GM21786 (cell line): Measurements from ENCODE around the gene DVL1.

Experiments used
- ATAC-seq: cut with Tn5 transposase; IDR thresholded peaks from one replicate; pipeline ENCODE4 v1.9.1; 2021; ENCODE audit not compliant: unreplicated experiment

DVL1 gene

DNA sequence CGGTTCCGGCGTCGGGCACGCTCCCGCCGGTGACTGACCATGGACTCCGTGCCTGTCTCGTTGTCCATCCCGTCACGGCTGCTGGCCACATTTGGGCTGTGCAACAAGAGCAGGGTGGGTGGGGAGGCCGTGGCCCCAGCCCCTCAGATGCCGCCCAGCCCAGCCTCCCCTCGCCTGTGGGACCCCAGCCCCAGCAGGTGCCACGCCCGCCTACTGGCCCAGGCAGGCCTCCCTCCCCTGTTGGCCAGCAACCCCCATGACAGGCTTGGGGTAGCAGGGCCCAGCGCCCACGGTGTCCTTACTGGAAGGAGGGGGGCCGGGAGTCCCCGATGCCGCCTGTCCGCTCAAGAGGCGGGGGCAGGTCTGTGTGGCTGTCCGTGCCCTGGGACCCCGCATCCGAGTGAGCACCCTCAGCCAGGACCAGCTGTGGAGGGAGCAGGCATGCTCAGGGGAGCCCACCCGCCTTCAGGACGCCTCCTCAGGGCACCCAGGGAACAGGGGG lies 7.1 kb downstream of the DVL1 start:
- ATAC-seq: no peak

DNA sequence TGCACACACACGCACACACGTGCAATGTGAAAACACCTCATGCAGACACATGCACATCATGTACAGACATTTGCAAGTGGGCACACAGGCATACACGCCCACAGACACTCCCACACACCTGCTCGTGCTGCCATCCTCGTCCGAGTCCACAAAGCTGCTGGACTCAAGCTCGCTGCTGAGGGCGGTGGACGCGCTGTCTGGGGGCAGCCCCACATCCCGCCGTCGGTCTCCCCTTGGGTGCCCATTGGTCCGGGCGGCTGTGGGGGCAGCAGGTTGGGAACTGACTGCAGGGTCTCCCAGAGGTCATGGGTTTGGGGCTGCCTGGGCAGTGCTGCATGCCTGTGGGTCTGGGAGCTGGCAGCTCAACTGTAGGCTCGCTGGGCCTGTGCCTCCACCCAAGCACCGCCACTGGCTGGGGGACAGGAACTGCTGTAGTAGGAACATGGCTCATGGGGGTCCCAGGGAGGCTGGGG lies 7.6 kb downstream of the DVL1 start:
- no peak for ATAC-seq

DNA sequence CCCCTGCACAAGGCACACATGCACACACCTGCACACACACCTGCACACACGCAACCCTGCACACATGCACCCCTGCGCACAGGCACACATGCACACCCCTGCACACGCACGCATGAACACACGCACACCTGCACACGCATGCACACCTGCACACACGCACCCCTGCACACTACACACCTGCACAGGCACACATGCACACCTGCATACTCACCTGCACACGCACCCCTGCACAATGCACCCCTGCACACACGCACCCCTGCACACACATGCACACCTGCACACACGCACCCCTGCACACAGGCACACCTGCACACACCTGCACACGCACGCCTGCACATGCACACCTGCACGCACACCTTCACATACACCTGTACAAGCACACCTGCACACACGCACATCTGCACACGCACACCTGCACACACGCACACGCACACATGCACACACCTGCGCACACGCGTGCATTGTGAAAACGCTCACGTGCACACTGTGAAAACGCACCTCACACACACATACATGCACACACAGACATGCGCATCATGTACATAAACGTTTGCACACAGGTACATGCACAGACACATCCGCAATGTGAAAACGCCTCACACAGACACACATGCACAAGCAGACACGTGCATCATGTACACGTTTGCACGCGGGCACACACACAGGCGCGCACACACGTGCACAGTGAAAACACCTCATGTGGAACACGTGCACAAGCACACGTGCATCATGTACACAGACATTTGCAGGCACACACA lies 8.2 kb downstream of the DVL1 start:
- no peak for ATAC-seq

DNA sequence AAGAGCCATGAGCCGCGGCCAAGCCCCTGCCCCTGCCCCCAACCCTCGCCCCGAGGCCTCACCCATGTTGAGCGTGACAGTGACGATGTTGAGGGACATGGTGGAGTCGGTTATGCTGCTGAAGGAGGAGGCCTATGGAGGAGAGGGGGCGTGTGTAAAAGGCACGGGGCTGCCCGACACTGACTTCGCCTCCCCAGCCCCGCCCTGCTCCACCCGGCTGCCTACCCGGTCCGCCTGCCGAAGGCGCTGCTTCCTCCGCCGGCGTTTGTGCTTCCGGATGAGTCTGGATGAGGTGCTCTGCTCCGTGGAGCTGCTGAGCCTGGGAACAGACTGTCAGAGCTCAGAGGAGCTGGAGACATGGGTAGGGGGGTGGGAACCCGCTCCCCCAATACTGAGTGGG lies 9.0 kb downstream of the DVL1 start:
- no peak for ATAC-seq

DNA sequence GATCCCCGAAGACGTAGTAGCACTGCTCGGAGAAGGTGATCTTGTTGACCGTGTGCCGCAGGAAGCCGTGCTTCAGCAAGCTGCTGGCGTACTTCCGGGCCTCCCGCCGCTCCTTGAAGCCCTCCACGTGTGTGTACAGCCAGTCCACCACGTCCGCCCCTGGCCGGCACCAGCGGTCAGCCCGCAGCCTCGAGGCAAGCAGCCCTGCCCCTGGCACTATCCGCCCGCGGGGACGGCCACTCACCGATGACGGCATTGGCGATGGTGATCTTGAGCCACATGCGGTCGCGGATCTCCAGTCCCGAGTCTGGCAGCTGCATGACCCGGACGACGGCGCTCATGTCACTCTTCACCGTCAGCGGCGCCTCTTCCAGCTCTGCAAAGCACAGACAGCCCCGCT lies 10.9 kb downstream of the DVL1 start:
- ATAC-seq: no peak

DNA sequence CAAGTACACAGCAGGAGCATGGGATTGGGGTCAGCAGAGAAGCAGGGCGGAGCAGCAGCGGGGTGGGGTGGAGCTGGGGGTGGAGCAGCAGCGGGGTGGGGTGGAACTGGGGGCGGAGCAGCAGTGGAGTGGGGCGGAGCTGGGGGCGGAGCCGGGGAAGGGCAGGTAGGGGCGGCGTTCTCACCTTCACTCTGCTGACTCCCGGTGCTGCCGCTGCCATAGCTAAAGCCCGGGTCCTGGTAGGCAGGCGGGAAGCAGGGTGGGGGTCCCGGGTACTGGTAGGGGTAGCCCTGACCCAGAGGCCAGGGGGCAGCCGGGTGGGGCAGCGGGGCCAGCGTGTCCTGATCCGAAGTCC lies 11.4 kb downstream of the DVL1 start:
- no peak for ATAC-seq

DNA sequence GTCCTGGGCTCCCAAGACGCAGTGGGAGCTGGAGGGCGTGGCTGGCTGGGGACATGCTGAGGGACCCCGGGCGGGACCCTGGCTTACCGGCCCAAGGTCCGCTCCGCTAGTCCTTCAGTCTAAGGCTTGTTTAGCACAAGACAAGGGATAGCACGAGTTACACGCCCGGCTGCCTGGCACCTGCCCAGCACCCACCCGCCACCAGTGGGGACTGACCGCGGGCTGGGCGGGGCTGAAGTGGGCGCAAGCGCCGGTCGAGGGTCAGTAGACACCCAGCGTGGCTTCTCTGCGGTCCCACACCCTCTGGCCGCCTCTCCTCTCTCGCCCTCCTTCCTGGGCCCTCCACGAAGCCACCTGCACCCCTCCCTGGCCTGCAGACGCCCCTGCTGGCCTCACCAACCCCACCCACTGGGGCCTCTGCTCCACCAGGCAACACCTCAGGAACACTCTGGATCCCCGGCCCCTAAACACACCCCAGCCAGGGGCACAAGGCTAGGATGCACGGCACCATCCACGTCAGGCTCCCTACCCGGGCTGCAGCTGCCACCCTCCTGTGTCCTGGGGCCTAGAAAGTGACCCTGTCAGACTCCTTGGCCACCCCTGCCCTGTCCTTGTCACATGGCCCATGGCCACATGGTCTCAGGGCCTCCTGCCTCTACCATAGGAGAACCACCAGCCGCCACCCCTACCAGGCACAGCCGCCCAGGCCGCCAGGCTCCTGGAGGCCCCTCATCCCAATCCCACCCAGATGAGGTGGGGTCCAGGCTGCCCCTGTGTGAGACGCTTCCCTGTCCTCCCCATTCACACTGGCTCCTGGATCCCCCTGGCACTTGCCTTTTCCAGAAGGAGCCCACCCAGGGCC lies 12.1 kb downstream of the DVL1 start:
- no peak for ATAC-seq

DNA sequence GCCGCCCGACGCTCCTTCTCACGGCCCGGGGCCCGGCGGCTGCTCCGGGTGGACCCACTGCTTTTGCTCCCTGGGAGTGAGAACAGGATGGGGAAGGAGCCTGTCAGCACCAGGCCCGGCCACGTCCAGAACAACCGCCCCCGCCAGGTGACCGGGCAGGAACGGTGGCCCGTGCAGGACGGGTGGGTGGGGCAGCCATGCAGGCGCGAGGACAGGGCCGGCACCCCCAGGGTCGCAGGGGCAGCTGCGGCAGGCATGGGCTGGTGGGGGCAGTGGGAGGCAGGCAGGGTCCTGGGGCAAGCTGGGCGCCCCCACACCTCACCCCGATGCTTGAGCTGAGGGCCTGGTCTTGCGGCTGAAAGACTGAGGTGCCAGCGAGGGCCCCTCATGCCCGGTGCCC lies 12.8 kb downstream of the DVL1 start:
- ATAC-seq: no peak

DNA sequence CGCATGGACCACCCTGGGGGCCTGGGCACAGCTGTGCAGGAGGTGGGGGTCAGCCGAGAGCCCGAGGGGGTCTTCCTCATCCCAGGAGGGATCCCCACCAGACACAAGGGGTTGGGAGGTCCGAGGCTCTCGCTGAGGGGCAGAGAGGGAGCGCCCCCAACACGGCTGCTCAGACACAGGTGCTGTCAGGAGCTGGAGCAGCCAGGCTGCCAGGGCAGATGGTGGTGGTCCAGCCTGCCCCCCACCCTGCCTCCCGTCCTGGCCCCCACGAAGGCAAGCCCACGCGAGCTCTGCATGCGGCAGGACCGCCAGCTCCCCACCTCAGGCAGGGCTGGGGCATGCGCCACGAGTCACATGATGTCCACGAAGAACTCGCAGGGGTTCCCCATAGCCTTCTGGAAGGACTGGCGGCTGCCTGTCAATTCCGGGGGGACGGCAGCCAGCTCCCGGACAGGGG lies 13.4 kb downstream of the DVL1 start:
- no peak for ATAC-seq

DNA sequence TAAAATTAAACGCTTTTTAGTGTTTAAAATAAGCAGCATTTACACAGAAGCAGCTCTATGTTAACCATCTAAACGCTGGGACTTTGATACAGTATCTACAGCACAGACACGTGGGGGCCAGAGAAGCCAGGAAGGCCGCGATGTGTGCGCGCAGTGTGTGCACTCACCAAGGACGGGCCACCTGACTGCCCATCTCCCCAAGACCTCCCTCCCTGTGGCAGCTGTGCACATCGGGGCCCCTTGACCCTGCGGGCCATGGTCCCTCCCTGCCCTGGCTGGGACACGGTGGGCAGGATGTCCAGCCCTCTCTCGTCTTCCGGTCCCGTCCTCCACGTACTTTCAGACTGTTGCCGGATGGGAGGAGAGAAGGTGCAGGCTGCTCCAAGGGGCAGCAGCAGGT lies 13.9 kb downstream of the DVL1 start:
- ATAC-seq: no peak

DNA sequence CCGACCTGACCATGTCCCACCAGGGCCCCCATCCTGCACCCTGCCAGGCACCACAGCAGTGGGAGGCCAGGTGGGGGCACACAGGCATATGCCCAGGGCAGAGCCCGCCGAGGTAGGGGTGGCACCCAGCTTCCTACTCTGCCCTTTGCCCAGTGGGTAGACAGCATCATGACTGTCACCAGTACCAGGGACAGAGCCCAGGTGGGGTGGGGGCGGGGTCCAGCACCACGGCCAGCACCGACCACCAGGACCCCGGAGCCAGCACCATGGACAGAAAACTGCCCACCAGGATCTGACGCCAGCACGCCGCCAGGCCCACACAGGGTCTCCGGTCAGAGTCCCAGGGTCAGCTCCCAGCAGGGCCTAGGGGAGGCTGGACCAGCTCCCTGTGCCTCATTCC lies 14.4 kb downstream of the DVL1 start:
- ATAC-seq: no peak

DNA sequence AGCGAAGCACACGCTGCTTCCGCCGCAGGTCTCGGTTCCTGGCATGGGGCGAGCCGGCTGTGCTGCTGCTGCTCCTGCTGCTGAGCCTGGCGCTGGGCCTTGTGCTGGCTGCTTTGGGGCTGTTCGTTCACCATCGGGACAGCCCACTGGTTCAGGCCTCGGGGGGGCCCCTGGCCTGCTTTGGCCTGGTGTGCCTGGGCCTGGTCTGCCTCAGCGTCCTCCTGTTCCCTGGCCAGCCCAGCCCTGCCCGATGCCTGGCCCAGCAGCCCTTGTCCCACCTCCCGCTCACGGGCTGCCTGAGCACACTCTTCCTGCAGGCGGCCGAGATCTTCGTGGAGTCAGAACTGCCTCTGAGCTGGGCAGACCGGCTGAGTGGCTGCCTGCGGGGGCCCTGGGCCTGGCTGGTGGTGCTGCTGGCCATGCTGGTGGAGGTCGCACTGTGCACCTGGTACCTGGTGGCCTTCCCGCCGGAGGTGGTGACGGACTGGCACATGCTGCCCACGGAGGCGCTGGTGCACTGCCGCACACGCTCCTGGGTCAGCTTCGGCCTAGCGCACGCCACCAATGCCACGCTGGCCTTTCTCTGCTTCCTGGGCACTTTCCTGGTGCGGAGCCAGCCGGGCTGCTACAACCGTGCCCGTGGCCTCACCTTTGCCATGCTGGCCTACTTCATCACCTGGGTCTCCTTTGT lies 15.5 kb downstream of the DVL1 start:
- no peak for ATAC-seq

DNA sequence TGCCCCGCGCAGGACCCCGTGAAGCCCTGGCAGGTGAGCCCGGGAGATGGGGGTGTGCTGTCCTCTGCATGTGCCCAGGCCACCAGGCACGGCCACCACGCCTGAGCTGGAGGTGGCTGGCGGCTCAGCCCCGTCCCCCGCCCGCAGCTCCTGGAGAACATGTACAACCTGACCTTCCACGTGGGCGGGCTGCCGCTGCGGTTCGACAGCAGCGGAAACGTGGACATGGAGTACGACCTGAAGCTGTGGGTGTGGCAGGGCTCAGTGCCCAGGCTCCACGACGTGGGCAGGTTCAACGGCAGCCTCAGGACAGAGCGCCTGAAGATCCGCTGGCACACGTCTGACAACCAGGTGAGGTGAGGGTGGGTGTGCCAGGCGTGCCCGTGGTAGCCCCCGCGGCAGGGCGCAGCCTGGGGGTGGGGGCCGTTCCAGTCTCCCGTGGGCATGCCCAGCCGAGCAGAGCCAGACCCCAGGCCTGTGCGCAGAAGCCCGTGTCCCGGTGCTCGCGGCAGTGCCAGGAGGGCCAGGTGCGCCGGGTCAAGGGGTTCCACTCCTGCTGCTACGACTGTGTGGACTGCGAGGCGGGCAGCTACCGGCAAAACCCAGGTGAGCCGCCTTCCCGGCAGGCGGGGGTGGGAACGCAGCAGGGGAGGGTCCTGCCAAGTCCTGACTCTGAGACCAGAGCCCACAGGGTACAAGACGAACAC lies 16.3 kb downstream of the DVL1 start:
- ATAC-seq: no peak

DNA sequence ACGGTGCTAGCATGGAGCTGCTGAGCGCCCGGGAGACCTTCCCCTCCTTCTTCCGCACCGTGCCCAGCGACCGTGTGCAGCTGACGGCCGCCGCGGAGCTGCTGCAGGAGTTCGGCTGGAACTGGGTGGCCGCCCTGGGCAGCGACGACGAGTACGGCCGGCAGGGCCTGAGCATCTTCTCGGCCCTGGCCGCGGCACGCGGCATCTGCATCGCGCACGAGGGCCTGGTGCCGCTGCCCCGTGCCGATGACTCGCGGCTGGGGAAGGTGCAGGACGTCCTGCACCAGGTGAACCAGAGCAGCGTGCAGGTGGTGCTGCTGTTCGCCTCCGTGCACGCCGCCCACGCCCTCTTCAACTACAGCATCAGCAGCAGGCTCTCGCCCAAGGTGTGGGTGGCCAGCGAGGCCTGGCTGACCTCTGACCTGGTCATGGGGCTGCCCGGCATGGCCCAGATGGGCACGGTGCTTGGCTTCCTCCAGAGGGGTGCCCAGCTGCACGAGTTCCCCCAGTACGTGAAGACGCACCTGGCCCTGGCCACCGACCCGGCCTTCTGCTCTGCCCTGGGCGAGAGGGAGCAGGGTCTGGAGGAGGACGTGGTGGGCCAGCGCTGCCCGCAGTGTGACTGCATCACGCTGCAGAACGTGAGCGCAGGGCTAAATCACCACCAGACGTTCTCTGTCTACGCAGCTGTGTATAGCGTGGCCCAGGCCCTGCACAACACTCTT lies 17.0 kb downstream of the DVL1 start:
- no peak for ATAC-seq

DNA sequence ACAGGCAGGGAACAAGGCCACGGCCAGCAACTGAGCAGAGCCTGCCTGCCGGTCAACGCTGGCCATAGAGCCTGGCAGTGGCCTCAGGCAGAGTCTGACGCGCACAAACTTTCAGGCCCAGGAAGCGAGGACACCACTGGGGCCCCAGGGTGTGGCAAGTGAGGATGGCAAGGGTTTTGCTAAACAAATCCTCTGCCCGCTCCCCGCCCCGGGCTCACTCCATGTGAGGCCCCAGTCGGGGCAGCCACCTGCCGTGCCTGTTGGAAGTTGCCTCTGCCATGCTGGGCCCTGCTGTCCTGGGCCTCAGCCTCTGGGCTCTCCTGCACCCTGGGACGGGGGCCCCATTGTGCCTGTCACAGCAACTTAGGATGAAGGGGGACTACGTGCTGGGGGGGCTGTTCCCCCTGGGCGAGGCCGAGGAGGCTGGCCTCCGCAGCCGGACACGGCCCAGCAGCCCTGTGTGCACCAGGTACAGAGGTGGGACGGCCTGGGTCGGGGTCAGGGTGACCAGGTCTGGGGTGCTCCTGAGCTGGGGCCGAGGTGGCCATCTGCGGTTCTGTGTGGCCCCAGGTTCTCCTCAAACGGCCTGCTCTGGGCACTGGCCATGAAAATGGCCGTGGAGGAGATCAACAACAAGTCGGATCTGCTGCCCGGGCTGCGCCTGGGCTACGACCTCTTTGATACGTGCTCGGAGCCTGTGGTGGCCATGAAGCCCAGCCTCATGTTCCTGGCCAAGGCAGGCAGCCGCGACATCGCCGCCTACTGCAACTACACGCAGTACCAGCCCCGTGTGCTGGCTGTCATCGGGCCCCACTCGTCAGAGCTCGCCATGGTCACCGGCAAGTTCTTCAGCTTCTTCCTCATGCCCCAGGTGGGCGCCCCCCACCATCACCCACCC lies 17.9 kb downstream of the DVL1 start, which contains the start of gene TAS1R3:
TSS of gene TAS1R3 (plus strand) at position 213 of the 898 bp plus-strand sequence. CDS start at position 279, 66 bp downstream.
- no peak for ATAC-seq

DNA sequence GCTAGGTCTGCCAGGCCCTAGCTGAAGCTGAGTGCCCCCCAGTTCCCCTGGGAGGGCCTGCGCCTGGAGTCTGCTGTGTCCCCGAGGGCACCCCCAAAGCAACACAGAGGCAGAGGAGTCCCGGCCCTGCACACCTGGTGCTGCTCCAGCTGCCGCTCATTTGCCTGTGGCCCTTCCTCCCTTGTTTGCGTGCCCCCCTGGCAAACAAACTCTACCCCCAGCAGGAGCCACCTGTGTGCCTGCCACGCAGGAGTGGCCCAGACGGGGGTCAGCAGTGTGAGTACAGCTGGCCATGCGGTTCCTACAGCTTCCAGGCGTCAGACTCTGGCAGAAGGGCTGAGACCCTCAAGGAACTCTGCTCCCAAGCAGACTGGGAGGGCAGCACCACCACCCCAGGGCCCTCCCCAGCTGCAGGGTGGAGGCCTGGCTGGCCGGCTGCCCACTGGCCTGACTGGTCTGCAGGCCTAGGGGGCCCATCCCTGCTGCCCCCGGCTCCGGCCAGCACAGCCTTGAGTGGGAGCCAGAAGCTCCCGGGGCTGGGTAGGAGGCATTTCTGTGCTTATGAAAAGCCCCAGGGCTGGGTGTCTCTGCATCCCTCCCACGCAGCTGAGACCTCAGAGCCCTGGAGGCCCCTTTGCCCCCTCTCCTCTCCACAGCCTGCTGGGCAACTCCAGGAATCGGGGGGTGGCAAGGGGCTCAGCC lies 18.7 kb downstream of the DVL1 start:
- no peak for ATAC-seq

DNA sequence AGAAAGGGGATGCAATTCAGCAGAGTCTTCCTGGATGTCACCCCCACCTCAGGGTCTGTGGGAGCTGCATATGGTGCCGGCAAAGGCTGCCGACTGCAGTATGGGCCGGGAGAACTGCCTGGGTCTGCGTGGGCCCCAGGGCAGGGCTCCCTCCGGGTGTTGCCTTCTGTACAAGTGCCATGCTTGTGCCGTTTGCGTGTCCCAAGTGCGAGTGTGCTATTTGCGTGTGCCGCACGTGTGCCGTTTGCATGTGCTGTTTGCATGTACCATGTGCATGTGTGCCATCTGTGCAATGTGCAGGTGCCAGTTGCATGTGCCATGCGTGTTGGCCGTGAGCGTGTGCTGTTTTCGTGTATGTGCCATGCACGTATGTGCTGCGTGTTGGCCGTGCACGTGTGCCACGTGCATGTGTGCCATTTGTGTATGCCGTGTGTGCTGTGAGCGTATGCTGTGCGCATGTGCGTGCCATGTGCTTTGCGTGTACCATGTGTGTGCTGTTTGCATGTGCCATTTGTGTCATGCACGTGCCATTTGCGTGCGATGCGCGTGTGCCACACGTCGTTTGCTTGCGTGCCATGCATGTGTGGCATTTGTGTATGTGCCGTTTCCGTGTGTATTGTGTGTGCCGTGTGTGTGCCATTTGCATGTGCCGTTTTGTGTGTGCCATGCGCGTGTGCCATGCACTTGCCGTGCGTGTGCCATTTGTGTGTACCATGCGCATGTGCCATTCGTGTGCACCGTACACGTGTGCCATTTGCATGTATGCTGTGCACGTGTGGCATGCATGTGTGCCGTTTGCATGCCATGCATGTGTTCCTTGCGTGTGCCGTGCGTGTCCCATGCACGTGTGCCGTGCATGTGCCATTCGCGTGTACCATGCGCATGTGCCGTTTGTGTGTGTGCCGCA lies 19.7 kb downstream of the DVL1 start:
- no peak for ATAC-seq
